ENCODE measurements around the gene MEIOSIN.

The MEIOSIN gene

DNA sequence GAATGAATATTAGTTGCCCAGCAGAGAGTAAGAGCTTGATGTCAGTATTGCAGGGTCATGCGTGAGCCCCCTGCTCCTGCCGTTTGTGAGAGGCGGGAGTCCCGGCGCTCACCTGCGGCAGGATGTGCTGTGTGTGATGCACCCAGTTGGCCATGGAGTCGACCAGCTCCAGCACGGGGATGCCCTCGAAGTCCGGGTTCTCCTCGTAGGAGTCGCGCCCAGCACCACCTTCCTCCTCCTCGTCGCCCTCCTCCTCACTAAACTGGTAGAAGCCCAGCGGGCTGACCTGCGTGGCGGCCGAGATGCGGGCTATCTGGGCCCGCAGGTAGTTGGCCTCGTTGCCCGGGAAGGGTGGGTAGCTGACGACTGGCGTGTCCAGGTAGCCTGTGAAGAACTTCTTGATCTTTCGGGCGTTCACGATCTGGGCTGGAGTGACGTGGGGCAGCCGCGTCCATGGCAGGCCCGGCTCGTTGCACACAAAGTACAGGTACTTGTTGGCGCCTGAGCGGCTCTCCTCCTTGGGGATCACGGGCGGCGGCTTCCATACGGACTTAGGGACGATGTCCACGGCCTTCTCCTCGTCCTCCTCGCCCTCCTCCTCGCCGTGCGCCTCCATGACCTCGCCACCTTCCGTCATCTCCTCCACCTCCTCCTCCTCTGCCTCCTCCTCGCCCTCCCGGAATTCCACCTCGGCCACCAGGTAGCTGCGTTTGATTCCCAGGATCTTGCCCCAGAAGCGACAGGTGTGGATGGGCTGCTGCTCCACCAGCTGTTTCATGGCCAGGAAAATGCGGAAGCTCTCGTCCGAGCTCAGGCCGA, 71.1 kb downstream of the MEIOSIN start:
- no peak for DNase-seq

DNA sequence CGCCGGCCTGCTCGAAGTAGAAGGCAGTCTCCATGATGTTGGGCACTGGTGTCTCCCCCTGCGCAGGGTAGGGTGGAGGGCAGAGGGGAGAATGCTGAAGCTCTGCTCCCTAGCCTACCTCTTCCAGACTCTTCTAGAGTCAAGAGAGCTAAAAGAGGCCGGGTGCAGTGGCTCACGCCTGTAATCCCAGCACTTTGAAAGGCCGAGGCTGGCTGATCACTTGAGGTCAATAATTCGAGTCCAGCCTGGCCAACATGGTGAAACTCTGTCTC, 71.7 kb downstream of the MEIOSIN start:
- no peak for DNase-seq

DNA sequence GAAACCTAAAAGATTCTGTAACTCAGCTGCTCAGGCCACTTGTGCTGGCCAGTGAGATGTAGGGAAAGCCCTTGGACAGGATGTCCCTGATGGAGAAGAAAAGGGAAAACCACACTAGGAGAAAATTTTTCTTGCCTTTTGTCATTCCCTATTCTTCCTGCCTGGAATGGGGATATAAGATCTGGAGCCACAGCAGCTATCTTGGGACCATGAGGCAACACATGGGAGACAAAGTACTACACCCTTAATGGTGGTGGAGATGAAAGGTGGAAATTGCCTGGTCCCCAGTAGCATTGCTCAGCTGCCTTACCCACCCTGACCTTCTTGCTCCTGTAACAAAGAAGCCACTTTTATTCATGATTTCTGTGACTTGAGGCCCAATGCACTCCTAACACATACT, 72.5 kb downstream of the MEIOSIN start:
- DNase-seq, result no peak

DNA sequence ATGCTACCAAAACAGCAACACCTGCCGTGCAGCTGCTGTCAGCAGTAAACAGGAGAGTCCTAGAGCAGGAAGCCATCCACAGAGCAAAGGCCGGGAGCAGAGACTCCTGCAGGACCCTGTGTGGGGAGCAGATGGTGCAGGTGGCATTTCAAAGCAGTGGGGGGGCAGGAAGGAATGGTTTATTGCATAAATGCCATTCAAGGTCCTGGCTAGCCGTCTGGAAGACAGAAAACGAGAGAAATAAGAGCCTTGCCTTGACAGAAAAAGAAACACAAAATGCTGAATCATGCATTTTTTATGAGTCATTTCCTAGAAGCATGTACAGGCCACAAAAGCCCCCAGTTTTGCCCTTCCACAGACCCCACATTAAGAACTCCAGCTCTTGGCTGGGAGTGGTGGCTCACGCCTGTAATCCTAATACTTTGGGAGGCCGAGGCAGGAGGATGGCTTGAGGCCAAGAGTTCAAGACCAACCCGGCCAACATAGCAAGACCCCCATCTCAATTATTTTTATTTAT, 76.5 kb downstream of the MEIOSIN start:
- DNase-seq, result no peak

DNA sequence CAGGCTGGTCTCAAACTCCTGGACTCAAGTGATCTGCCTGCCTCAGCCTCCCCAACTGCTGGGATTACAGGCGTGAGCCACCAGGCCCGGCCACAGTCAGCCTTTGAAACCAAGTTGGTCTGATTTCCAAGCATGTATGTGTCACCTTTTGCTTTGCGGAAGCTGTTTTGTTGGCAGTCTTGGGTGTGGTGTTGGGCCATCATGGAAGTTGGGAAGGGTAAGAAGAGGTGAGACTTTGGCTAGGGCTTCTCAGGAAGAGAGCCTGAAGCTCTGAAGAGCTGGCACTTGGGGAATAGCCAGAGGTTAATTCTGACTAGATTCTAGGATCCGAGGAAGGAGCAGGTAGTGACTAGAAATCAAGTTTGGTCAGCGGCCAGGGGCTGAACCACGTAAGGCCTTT, 79.1 kb downstream of the MEIOSIN start:
- no peak for DNase-seq
